Aorta (tissue), 5 donors: ENCODE measurements around the gene HUS1B. TPM values are rescaled to one million over a fixed set of nuclear protein-coding genes. Genes with fewer than 3 reads are reported as not detected.

Source experiments
- ATAC-seq: fragments of 200-7000 bp; cut with Tn5 transposase; one replicate; pipeline ENCODE4 v1.9.1; 2022; ENCODE audit warnings: moderate library complexity; ENCODE audit not compliant: low FRiP score
- DNase-seq, 2 donors: peaks; one replicate each; pipeline ENCODE4 v3.0.0-alpha.2; 2020
- H3K27ac ChIP-seq, 2 donors: one replicate each; pipeline ENCODE4 v1.5.1; 2013; ENCODE audit warnings: low read length in 2 of 2, mild to moderate bottlenecking in 2 of 2, moderate library complexity in 2 of 2, control low read depth in 1 of 2, inconsistent platforms in 1 of 2, low read depth in 1 of 2
- H3K27me3 ChIP-seq, 2 donors: one replicate each; pipeline ENCODE4 v1.6.1; 2013; ENCODE audit warnings: control low read depth in 1 of 2, low read length in 1 of 2, mild to moderate bottlenecking in 1 of 2, moderate library complexity in 1 of 2; ENCODE audit not compliant: insufficient read depth in 2 of 2, control insufficient read depth in 1 of 2
- H3K36me3 ChIP-seq, 2 donors: one replicate each; pipeline ENCODE4 v1.6.1; 2013; ENCODE audit warnings: control low read depth in 1 of 2, low read length in 1 of 2, mild to moderate bottlenecking in 1 of 2; ENCODE audit not compliant: insufficient read depth in 2 of 2, control insufficient read depth in 1 of 2
- H3K4me1 ChIP-seq, 2 donors: one replicate each; pipeline ENCODE4 v1.6.1; 2013; ENCODE audit warnings: low read length in 2 of 2, control low read depth in 1 of 2, mild to moderate bottlenecking in 1 of 2, moderate library complexity in 1 of 2; ENCODE audit not compliant: insufficient read depth in 2 of 2, control insufficient read depth in 1 of 2
- H3K4me3 ChIP-seq, 2 donors: one replicate each; pipeline ENCODE4 v1.5.1; 2013; ENCODE audit warnings: low read length in 2 of 2, control low read depth in 1 of 2, mild to moderate bottlenecking in 1 of 2
- H3K9me3 ChIP-seq: one replicate; pipeline ENCODE4 v1.6.1; 2013; ENCODE audit warnings: mild to moderate bottlenecking, low read length; ENCODE audit not compliant: control insufficient read depth
- WGBS, 2 donors: extraction: QIAGEN DNeasy Blood & Tissue Kit; methylation state at CpG; one replicate each; pipeline ENCODE4 v1.1.7; 2013; 5-methylcytosine and 5-hydroxymethylcytosine counted together
- intact Hi-C, 2 donors: fragments of 100-400 bp; cut with DNase I; formaldehyde crosslinking; loops; one replicate each; pipeline versions ENCODE4 v1.14.2 to v1.15.0; 2022
- polyA plus RNA-seq, 2 donors: library from polyadenylated mRNA; stranded (reverse); fragments of 200-250 nt; gene quantifications; one replicate each; pipeline ENCODE4 v1.2.3, GENCODE V29; 2013
- total RNA-seq, 2 donors: library from RNA; stranded (reverse); fragmentation: NEBNext Ultra II Directional; extraction: Animal tissue kit (Norgen Biotek cat#: 25700); gene quantifications; one replicate each; pipeline ENCODE4 v1.2.1, GENCODE V29; 2021
- donor health status: healthy with polysubstance abuse.
- donor health status: Bipolar disorder and iron deficiency.
- donor health status: DM: no; HTN: no; CAD: no.
- donor health status: DM: no; HTN: no; CAD: no.
- donor health status: DM: yes; HTN: yes; CAD: no.

The HUS1B gene
- total and polyA plus RNA-seq, 4 donors: 0.38 to 2.4 (median 1.4) TPM; not detected in 1

DNA sequence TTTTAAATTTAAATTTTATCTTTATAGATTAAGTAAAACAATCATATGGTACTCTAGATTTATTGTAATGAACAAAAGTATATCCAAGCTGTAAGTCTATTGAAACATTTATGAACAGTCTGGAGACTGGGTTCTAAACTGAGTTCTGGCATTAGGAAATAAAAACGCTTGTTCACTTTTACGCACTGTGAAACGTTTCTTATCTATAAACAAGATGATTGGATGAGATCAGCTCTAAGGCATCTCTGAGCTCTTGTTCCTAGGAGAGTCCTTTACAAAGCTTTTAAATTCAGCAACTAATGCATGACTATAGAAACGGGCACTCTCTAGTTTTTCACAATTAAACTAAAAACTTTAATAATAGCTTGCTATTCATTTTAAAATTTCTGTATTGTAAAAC, 6.8 kb downstream of the HUS1B start:
- no peak for ATAC-seq

DNA sequence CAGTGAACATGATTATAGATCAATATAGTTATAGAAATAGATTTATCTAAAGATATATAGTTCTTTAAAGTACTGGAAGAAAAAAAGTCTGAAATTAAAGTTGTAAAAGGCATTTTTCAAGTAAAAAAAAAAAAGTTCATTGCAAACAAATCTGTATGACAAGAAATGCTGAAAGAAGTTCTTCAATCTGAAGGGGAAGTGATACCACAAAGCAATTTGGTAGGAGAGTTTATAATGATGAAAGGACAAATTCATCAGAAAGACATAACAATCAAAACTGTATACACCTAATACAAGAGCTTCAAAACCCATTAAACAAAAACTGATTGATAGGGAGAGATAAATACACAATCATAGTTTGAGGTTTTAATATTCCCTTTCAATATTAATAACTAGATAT, 14.1 kb downstream of the HUS1B start:
- no peak overlapping the region for H3K27ac ChIP-seq
- H3K9me3 ChIP-seq: no peaks in the 10 kb centered on the region
- ATAC-seq (no peak), DNase-seq (no peak)
- H3K27me3 ChIP-seq: no peaks in the 10 kb centered on the region
- intact Hi-C loops: no loop called here
- no peak overlapping the region for H3K4me3 ChIP-seq
- H3K4me1 ChIP-seq: no peaks in the 10 kb centered on the region
- H3K36me3 ChIP-seq: no peaks in the 10 kb centered on the region

More for the DNA sequence above, 6.8 kb downstream of the HUS1B start:
- H3K27me3 ChIP-seq: no peaks in the 10 kb centered on the region
- H3K36me3 ChIP-seq: no peaks in the 10 kb centered on the region
- intact Hi-C loops: no loop called here
- no peaks in the 10 kb centered on the region for H3K9me3 ChIP-seq
- peaks cover 0 to 1% of the 10 kb centered on the region in 2 donors for H3K4me1 ChIP-seq
- no peak for DNase-seq
- no peak overlapping the region for H3K4me3 ChIP-seq
- no peak overlapping the region for H3K27ac ChIP-seq
- 56 to 68% methylated on average over 4 of the region's 4 CpGs for WGBS, 2 donors

DNA sequence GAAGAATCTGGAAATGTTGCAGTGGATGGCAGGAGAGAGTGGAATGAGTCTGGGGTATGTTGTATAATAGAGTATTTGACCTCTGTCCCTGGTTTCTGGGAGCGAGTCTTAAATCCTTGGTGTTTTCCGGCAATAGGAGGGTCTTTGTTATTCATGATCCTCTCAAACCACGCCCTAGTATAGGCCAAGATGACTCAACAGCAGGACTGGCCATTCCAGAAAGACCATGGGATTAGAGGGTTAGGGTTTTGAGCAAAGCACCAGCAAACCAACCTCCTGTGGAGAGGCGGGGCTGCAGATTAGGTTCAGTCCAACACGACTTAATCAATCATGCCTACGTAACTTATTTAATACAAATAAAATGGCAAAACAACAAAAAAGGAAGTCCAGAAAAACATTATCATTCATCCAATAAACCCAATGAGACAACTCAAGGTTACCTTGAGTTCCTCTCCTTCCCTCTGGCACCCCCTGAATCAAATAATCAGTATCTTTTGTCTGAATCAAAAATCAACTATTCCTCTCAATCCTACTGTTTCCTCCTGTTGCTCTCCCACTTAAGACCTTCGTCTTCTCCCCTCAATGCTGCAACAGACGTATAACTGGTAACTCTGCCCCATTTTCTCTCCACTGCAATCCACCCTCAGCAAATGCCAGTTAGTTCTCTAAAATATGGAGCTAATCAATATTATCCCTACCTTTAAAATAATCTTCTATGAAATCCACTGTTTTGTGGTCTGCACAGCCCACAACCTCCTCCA, 15.5 kb downstream of the HUS1B start:
- intact Hi-C loops: no loop called here
- no peak overlapping the region for H3K4me3 ChIP-seq
- H3K36me3 ChIP-seq: peaks cover 3% of the 10 kb centered on the region in 2 donors
- ATAC-seq (no peak), DNase-seq (no peak)
- no peak overlapping the region for H3K27ac ChIP-seq
- 97% methylated on average over 8 of the region's 8 CpGs for WGBS, 2 donors
- no peaks in the 10 kb centered on the region for H3K9me3 ChIP-seq
- H3K4me1 ChIP-seq: no peaks in the 10 kb centered on the region
- no peaks in the 10 kb centered on the region for H3K27me3 ChIP-seq

DNA sequence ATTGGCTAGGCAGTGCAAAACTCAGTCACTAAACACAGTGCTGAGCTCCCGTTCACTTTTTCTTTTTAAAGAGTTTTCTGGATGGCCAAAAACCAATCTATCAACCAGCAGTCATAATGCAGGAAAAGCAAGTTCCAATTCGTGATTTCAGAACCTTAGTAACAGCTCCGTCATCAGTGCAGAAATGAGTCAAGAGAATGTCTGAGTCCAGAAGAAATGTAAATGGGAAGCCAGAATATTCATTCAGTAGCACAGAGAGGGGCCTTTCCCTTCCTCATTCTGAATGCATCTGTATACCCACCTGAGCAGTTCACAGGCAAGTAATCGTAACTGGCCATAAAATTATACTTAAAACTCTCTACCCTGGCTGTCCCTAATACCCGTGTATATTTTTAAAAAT, 20.4 kb downstream of the HUS1B start:
- intact Hi-C loops: no loop called here
- H3K27me3 ChIP-seq: no peaks in the 10 kb centered on the region
- no peaks in the 10 kb centered on the region for H3K9me3 ChIP-seq
- no peak overlapping the region for H3K4me3 ChIP-seq
- DNase-seq (no peak), ATAC-seq (no peak)
- H3K36me3 ChIP-seq: peaks cover 3 to 8% of the 10 kb centered on the region in 2 donors
- WGBS, 2 donors: 58 to 63% methylated on average over 5 of the region's 5 CpGs
- no peaks in the 10 kb centered on the region for H3K4me1 ChIP-seq
- no peak overlapping the region for H3K27ac ChIP-seq

DNA sequence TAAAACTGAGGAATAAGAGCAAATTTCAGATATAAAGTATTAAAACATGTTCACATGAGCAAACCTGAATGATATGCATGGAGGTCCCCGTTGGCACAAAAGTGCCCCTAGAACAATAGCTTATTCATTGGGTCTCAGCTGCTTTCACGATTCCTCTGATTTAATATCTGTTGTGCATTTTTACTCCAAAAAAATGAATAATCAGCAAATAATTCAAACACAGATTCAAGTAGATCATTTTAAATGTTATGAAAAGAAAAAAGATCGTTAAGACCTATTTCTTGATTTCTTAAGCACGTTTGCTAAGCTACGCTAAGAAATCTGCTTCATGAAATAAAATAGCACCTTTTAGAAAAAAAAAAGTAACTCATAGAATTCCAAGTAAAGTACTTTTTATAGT, 21.7 kb downstream of the HUS1B start:
- H3K4me3 ChIP-seq: no peak overlapping the region
- H3K9me3 ChIP-seq: no peaks in the 10 kb centered on the region
- WGBS, 2 donors: 91 to 92% methylated on average over 5 of the region's 5 CpGs
- H3K27ac ChIP-seq: no peak overlapping the region
- no peaks in the 10 kb centered on the region for H3K4me1 ChIP-seq
- ATAC-seq: no peak
- DNase-seq: no peak
- H3K27me3 ChIP-seq: no peaks in the 10 kb centered on the region
- intact Hi-C loops: no loop called here
- H3K36me3 ChIP-seq: peaks cover 3 to 8% of the 10 kb centered on the region in 2 donors

DNA sequence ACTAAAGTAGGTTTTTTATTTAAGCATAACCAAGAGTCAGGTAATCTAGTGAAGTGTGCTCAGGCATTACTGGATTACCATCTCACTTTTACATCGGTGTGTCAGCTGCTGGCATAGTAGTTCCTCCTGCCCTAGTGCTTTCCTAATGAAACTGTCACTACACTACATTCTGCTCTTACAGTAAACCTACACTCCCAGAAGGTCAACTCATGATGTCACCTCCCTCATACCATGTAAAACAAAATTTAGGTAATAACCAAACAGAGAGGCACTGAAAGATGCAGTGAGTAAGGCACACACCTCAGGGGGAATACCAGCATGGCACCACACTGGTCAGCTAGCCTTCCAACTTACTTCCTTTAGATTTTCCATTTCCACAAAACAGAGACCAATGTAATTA, 23.3 kb downstream of the HUS1B start:
- H3K27ac ChIP-seq: no peak overlapping the region
- H3K9me3 ChIP-seq: no peaks in the 10 kb centered on the region
- no peak overlapping the region for H3K4me3 ChIP-seq
- peaks cover 3 to 8% of the 10 kb centered on the region in 2 donors for H3K36me3 ChIP-seq
- ATAC-seq: no peak
- no peak for DNase-seq
- intact Hi-C loops: no loop called here
- H3K4me1 ChIP-seq: no peaks in the 10 kb centered on the region
- H3K27me3 ChIP-seq: no peaks in the 10 kb centered on the region
- 92 to 98% methylated on average over 1 of the region's 1 CpG for whole genome bisulfite sequencing, 2 donors

DNA sequence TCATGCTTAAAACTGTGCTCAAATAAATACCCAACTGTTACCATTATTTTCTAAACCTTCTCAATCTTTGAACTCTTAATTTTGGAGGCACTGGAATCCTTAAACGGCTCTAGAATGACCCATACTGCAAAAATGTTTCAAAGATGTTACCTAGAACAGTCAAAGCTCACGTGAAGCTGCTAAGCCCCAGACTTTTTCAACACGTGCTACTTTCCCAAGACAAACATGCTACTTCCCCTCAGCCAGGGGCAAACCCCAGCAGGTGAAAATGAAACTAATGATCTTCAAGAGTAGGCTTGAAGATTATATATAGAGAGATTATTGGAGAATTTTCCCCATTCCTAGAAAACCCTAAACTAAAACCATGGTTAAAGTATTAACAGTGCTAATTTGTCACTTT, 28.1 kb downstream of the HUS1B start:
- intact Hi-C loops: no loop called here
- H3K27ac ChIP-seq: no peak overlapping the region
- 83 to 86% methylated on average over 3 of the region's 3 CpGs for WGBS, 2 donors
- no peak overlapping the region for H3K4me3 ChIP-seq
- DNase-seq (no peak), ATAC-seq (no peak)
- H3K36me3 ChIP-seq: peaks cover 0 to 5% of the 10 kb centered on the region in 2 donors
- no peaks in the 10 kb centered on the region for H3K27me3 ChIP-seq
- no peaks in the 10 kb centered on the region for H3K9me3 ChIP-seq
- H3K4me1 ChIP-seq: no peaks in the 10 kb centered on the region

DNA sequence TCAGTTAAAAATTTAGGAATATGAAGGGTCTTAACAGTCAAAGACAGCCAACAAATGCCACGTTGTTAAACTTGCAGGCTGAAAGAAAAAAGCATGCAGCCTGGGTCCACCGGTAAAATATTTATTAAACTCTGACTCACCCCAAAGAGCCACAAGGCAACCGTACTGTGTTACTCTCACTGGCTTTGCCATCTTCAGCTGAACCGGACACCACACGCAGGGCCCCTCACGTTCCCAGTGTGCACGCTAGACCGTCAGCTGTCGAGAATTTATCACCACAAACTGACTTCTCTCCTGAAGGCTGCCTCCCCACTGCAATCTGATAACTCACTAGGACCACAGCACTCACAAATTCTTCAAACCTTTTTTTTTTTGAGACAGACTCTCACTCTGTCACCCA, 30.7 kb downstream of the HUS1B start:
- no peak overlapping the region for H3K27ac ChIP-seq
- no peaks in the 10 kb centered on the region for H3K4me1 ChIP-seq
- WGBS, 2 donors: 82 to 86% methylated on average over 9 of the region's 9 CpGs
- no peaks in the 10 kb centered on the region for H3K36me3 ChIP-seq
- no peaks in the 10 kb centered on the region for H3K9me3 ChIP-seq
- intact Hi-C loops: no loop called here
- DNase-seq (no peak), ATAC-seq (no peak)
- H3K4me3 ChIP-seq: no peak overlapping the region
- H3K27me3 ChIP-seq: no peaks in the 10 kb centered on the region

DNA sequence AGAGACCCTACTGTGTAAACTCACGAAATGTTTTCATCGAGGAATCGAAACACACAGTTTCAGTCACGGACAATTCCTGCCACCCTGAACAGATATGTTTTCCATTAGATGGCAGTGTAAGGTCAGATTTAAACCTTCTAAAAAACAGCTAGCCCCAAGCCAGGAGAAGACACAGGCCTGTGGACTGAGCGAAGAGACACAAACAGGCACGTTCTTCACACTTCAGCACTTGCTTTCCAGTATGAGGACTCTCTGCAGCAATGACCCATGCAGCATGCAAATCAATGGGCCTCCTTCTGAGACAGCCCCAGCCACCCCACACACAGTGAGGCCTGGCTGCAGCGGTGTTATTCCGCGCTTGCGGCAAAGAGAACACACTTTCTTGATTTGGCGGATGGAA, 31.9 kb downstream of the HUS1B start:
- H3K4me3 ChIP-seq: no peak overlapping the region
- ATAC-seq (no peak), DNase-seq (no peak)
- H3K27ac ChIP-seq: no peak overlapping the region
- no peaks in the 10 kb centered on the region for H3K4me1 ChIP-seq
- H3K9me3 ChIP-seq: no peaks in the 10 kb centered on the region
- 85 to 91% methylated on average over 11 of the region's 11 CpGs for WGBS, 2 donors
- H3K36me3 ChIP-seq: no peaks in the 10 kb centered on the region
- intact Hi-C loops: no loop called here
- H3K27me3 ChIP-seq: no peaks in the 10 kb centered on the region
